ENCODE results near the gene NTRK2.

DNA sequence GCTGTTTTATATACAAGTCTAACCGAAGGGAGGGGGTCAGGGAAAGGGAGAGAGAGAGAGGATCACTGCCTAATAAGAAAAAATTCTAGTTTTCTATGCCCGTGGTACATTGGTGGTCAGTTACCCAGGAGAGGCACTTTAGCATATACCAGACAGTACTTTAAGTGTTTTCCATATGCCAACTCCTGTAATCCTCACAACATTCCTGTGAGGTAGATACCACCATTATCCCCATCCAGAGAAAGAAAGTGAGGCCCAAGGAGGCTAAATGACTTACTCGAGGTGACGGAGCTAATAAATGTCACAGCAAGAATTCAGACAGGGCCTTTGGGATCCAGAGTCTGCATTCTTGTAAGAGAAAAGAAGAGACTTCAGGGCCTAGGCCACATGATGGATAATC, 161.8 kb downstream of the NTRK2 start:
- no peak for TF ChIP-seq POLR2A (IDR thresholded peaks at IDR 0.05)
- TF ChIP-seq CTCF (IDR thresholded peaks at IDR 0.05), result no peak
